ENCODE measurements around the gene SUSD4.

DNA sequence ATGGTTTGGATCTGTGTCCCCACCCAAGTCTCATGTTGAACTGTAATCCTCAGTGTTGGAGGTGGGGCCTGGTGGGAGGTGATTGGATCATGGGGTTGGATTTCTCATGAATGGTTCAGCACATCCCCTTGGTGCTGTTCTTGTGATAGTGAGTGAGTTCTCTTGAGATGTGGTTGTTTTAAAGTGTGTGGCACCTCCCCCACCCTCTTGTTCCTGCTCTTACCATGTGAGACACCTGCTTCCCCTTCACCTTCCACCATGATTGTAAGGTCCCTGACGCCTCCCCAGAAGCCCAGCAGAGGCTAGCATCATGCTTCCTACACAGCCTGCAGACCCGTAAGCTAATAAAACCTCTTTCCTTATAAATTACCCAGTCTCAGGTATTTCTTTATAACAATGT is 55.8 kb downstream of the SUSD4 start:
- no peak for TF ChIP-seq POLR2A (IDR thresholded peaks at IDR 0.05; ENCODE audit: low read length)
- no peak for TF ChIP-seq GATA1 (IDR thresholded peaks at IDR 0.05; ENCODE audit: low read depth, low read length)

All from erythroblast (primary cell).